Type B pancreatic cell (in vitro differentiated cells): ENCODE results near the gene PYROXD2. TPM values are rescaled to one million over a fixed set of nuclear protein-coding genes. Genes with fewer than 3 reads are reported as not detected.
A peak's percentile ranks its signal among the peaks of the same experiment; 100 is the strongest.

ENCODE experiments used
- DNase-seq: peaks from one replicate; pipeline ENCODE4 v3.0.0; 2021; ENCODE audit warnings: mixed read lengths; ENCODE audit not compliant: unreplicated experiment; ENCODE audit errors: extremely low spot score
- H3K27ac Mint-ChIP-seq: 2 replicates; pipeline ENCODE4 v1.8.0; 2021; ENCODE audit warnings: mild to moderate bottlenecking, mixed read lengths
- H3K27me3 Mint-ChIP-seq: 2 replicates; pipeline ENCODE4 v1.8.0; 2021; ENCODE audit warnings: mixed read lengths
- H3K36me3 Mint-ChIP-seq: 2 replicates; pipeline ENCODE4 v1.8.0; 2021; ENCODE audit warnings: mixed read lengths
- H3K4me1 Mint-ChIP-seq: one replicate; pipeline ENCODE4 v1.8.0; 2021; ENCODE audit warnings: mixed read lengths; ENCODE audit not compliant: unreplicated experiment
- H3K4me3 Mint-ChIP-seq: 2 replicates; pipeline ENCODE4 v1.8.0; 2021; ENCODE audit warnings: mild to moderate bottlenecking, mixed read lengths
- H3K9me3 Mint-ChIP-seq: 2 replicates; pipeline ENCODE4 v1.8.0; 2021; ENCODE audit warnings: mixed read lengths
- CTCF ChIP-seq: fragments of 200-600 bp; sonication (generic); conservative IDR thresholded peaks from 2 replicates; pipeline ENCODE4 v1.5.0; 2021; ENCODE audit warnings: antibody characterized with exemption, mild to moderate bottlenecking
- total RNA-seq: library from RNA; stranded (reverse); gene quantifications from 2 replicates; pipeline ENCODE4 v1.2.1, GENCODE V29; 2021; ENCODE audit warnings: low replicate concordance

The PYROXD2 gene
- total RNA-seq, 1 donor from 2014 or later: 14.9 TPM

DNA sequence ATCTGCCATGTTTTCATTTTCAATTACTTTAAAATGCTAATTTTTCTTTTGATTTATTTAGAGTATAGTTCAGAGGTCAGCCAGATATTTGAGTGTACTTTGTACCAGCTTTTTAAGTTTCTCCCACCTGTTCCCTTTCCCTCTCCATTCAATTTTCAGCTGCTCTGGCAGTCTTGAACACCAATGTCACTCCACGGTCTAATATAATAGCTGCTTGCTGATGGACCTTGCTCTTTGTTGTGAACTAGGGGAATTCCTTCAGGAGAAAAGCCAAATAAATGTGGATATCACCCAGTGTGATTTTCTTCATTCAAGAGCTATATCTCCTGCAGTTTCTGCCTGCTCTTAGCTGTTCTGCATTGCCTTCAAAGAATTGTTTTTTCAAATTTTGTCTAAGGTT is 35.6 kb upstream of the PYROXD2 start:
- no peak overlapping the region for H3K4me3 Mint-ChIP-seq
- no peak for TF ChIP-seq CTCF
- peaks cover 6% of the 10 kb centered on the region for H3K4me1 Mint-ChIP-seq
- no peak overlapping the region for H3K27ac Mint-ChIP-seq
- H3K36me3 Mint-ChIP-seq: no peaks in the 10 kb centered on the region
- H3K9me3 Mint-ChIP-seq: no peaks in the 10 kb centered on the region
- H3K27me3 Mint-ChIP-seq: no peaks in the 10 kb centered on the region
- DNase-seq: no peak

DNA sequence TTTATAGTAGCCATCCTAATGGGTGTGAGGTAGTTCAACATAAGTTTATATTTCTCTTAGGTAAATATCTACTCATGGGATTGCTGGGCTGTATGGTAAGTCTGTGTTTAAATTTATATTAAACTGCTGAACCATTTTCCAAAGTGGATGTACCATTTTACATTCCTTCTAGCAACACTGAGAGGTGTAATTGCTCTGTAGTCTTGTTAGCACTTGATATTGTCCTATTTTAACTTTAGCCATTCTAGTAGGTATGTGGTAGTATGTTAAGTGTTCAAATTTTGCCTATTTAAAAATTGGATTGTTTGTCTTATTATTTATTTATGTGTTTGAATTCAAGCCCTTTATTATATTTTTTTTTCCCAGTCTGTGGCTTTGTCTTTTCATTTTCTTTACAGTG is 34.3 kb upstream of the PYROXD2 start:
- Mint-ChIP-seq H3K9me3 (no peaks in the 10 kb centered on the region), H3K27ac (no peak overlapping the region), H3K4me3 (no peak overlapping the region), H3K4me1 (peaks cover 6% of the 10 kb centered on the region), H3K36me3 (peaks cover 7% of the 10 kb centered on the region), H3K27me3 (no peaks in the 10 kb centered on the region)
- DNase-seq: no peak
- no peak for TF ChIP-seq CTCF

DNA sequence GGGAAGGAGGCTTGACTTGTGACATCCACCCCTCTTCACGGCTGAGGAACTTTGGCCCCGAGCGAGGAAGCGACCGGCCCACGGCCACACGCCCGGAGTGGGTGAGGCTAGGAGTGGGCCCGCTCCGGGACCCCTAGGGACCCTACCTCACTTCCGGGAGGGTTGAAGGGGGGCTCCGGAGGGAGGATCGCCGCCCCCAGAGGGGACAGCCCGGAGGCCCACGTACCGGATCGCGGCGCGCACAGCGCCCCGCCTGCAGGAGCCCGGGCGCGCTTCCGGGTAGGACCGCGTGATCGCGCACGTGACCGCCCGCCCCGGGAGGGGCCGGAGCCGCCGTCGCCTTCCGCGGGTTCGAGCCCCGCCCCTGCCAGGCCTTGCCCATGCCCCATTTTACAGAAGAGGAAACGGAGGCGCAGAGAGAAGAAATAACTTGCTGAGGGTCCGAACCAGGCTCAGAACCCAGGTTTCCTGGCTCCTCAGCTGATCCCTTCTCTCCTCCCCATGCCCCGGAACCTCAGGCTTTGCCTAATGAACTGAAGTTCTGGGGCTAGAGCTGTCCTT is 31.8 kb upstream of the PYROXD2 start, which contains the start of gene HPS1:
HPS1 (minus strand) TSS at position 275 of the 561 bp plus-strand sequence. CDS start 3,695 bp downstream, outside the sequence.
- peak; percentile 14 for TF ChIP-seq CTCF
- peaks cover 18% of the 10 kb centered on the region for H3K36me3 Mint-ChIP-seq

DNA sequence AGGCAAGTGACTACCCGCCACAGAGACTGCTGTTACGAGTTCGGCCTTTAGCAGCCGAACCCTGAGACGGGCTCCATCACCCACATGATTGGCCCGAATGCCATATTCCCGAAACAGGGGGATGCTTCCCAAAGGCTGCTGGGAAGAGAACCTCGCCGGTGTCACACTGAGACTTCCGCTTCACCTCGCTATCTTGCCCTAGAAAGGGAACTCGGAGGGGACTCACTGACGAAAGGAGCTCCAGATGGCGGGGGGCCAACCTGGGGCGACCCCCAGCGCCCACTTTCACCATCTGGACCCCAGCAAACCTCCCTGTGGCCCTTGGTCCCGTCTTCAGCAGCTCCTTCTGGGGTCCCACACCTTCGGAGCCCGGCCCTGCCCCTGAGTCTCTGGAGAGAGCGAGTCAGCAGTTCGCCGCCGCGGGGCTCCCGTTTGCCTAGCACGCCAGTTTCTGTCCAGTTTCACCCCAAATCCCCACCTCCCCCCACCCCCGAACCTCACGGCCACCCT is 31.2 kb upstream of the PYROXD2 start:
- TF ChIP-seq CTCF: no peak
- peak overlapping the region; percentile 86 for H3K4me3 Mint-ChIP-seq
- no peaks in the 10 kb centered on the region for H3K27me3 Mint-ChIP-seq
- H3K36me3 Mint-ChIP-seq: peaks cover 23% of the 10 kb centered on the region
- peaks cover 6% of the 10 kb centered on the region for H3K4me1 Mint-ChIP-seq
- DNase-seq: no peak
- no peaks in the 10 kb centered on the region for H3K9me3 Mint-ChIP-seq
- H3K27ac Mint-ChIP-seq: peak overlapping the region; percentile 78

More for the DNA sequence above, 31.8 kb upstream of the PYROXD2 start, which contains the start of gene HPS1:
- peak; percentile 83 for DNase-seq
- peak within 1 kb of the TSS; percentile 78 for H3K27ac Mint-ChIP-seq
- no peaks in the 10 kb centered on the region for H3K27me3 Mint-ChIP-seq
- H3K9me3 Mint-ChIP-seq: no peaks in the 10 kb centered on the region
- H3K4me3 Mint-ChIP-seq: peak within 1 kb of the TSS; percentile 86
- H3K4me1 Mint-ChIP-seq: peaks cover 6% of the 10 kb centered on the region

DNA sequence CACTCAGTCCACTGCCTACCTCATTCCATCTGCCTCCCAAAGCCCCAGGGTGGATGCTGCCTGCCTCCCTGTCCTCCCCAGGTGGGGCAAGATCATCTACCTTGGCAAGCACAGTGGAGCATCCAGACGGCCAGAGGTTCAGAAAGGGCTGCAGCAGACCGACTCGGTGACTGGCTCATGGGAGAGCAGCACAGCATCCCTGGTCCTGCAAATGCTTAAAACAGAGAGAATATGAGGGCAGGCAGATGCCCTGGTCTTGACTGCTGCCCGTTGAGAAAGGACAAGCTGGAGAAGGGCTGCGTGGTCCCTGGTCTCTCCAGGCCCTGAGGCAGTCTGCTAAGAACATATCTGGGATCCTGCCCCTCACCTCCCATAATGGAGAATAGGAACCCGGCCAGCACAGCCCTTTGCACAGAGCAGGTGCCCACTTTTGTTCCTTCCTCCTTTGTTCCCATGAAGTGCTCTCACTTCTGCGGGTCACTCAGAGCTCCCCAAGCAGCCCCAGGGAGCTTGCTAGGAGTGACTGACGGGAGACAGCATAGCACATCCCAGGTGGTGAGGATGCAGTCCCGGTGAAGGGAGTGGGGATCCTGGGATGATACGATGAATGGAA is 30.3 kb upstream of the PYROXD2 start:
- TF ChIP-seq CTCF: no peak
- Mint-ChIP-seq H3K4me1 (peaks cover 6% of the 10 kb centered on the region), H3K9me3 (no peaks in the 10 kb centered on the region), H3K36me3 (peaks cover 28% of the 10 kb centered on the region), H3K27me3 (no peaks in the 10 kb centered on the region), H3K27ac (peak overlapping the region; percentile 78), H3K4me3 (peak overlapping the region; percentile 86)
- DNase-seq: no peak
